Immature natural killer cell (primary cell): ENCODE results near the gene ADORA2B. TPM values are rescaled to one million over a fixed set of nuclear protein-coding genes. Genes with fewer than 3 reads are reported as not detected.

ENCODE experiments used
- DNase-seq, 3 donors: peaks; one replicate each; pipeline ENCODE4 v3.0.0; 2022; ENCODE audit warnings: mixed read lengths in 1 of 3
- H3K27ac Mint-ChIP-seq, 6 donors: one replicate each; pipeline ENCODE4 v1.8.0; 2020; ENCODE audit warnings: mixed read lengths in 6 of 6, mild to moderate bottlenecking in 5 of 6, inconsistent platforms in 4 of 6, moderate library complexity in 3 of 6
- H3K27me3 Mint-ChIP-seq, 3 donors: one replicate each; pipeline ENCODE4 v1.8.0; 2020 to 2021; ENCODE audit warnings: low read depth in 3 of 3, mild to moderate bottlenecking in 3 of 3, mixed read lengths in 3 of 3, moderate library complexity in 3 of 3, inconsistent platforms in 1 of 3
- H3K36me3 Mint-ChIP-seq, 3 donors: one replicate each; pipeline ENCODE4 v1.8.0; 2020; ENCODE audit warnings: mixed read lengths in 3 of 3, inconsistent platforms in 2 of 3, mild to moderate bottlenecking in 2 of 3
- H3K4me1 Mint-ChIP-seq, 2 donors: one replicate each; pipeline ENCODE4 v1.8.0; 2020; ENCODE audit warnings: inconsistent platforms in 2 of 2, mild to moderate bottlenecking in 2 of 2, mixed read lengths in 2 of 2, moderate library complexity in 1 of 2
- H3K4me3 Mint-ChIP-seq, 5 donors: one replicate each; pipeline ENCODE4 v1.8.0; 2020; ENCODE audit warnings: mild to moderate bottlenecking in 5 of 5, mixed read lengths in 5 of 5, inconsistent platforms in 3 of 5, moderate library complexity in 3 of 5
- H3K9me3 Mint-ChIP-seq, 6 donors: one replicate each; pipeline ENCODE4 v1.8.0; 2020; ENCODE audit warnings: mild to moderate bottlenecking in 6 of 6, mixed read lengths in 6 of 6, inconsistent platforms in 4 of 6, moderate library complexity in 3 of 6
- polyA plus RNA-seq, 3 donors: library from polyadenylated mRNA; unstranded; fragments of 300-500 nt; fragmentation: Illumina TruSeq; gene quantifications; one replicate each; pipeline ENCODE4 v1.2.3, GENCODE V29; 2021

Gene ADORA2B
- polyA plus RNA-seq, 3 donors from 2014 or later = 0.96 to 1.6 (median 1.3) TPM

DNA sequence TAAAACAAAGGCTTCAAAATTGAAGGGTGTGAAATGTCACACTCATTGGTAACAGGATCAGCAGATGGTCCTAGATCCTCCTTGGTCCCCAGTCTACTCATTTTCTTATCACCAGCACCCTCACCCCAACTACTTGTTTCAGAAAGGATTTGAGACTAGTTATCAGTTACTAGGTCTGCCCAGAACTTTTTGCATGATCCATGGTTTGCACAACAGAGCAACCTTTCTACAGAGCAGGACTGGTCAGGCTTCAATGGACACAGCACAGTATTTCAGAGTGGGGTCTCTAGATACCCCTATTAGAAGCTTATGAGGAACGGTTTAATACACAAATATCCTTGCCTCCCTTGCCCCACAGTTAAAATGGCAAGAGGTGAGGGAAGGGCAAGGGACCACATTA, 80.3 kb downstream of the ADORA2B start:
- H3K27ac Mint-ChIP-seq = peak overlapping the region in 2 of 6 donors; percentile 23 to 33

More for the DNA sequence above, 80.3 kb downstream of the ADORA2B start:
- Mint-ChIP-seq H3K4me1 (peaks cover 3 to 7% of the 10 kb centered on the region in 2 donors), H3K4me3 (no peak overlapping the region), H3K9me3 (no peaks in the 10 kb centered on the region), H3K36me3 (peaks cover 15 to 39% (median 16%) of the 10 kb centered on the region in 3 donors), H3K27me3 (peaks cover 0 to 4% (median 0%) of the 10 kb centered on the region in 3 donors)
- DNase-seq = no peak

Other genes starting within 250 kb of the ADORA2B start
- 10 to 100 TPM in 2 of 3 donors, 1 to 10 TPM in 1; 7.0 to 17.2 (median 11.9) TPM for gene ZNF286A, start 245.4 kb upstream of the ADORA2B start, polyA plus RNA-seq
- not detected for gene TBC1D26, start 212.8 kb upstream of the ADORA2B start, polyA plus RNA-seq
- gene ZSWIM7, start 54.6 kb downstream of the ADORA2B start, polyA plus RNA-seq = 10 to 100 TPM; 47.0 to 67.8 (median 67.6) TPM
- 10 to 100 TPM; 37.1 to 64.6 (median 38.1) TPM for gene TTC19, start 54.7 kb downstream of the ADORA2B start, polyA plus RNA-seq